Eye (tissue), 1 donor: ENCODE results near the gene PPP1R3F.
"Not testable (repeated sequence)": the region's sequence is repeated elsewhere in the genome, so short reads cannot be mapped to it uniquely, and the experiment has no call there.

Source experiments
- DNase-seq: peaks from one replicate; pipeline ENCODE4 v3.0.0-alpha.2; 2015

The PPP1R3F gene

GRCh38 chrX:49322266-49322665 is 52.7 kb downstream of the PPP1R3F start:
- DNase-seq = not testable (repeated sequence)

GRCh38 chrX:49323735-49324134 is 54.1 kb downstream of the PPP1R3F start:
- not testable (repeated sequence) for DNase-seq

DNA sequence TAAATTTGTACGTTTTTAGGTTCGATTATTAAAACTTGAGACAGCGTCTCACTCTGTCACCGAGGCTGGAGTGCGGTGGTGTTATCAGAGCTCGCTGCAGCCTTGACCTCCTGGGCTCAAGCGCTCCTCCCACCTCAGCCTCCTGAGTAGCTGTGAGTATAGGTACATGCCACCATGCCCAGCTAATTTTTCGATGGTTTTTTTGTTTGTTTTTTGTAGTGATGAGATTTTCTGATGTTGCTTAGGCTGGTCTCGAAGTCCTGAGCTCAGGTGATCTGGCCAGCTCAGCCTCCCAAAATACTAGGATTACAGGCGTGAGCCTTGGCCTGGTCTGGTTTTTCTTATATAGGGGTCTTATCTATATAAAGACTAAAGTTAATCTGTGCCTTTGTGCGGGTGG is 60.8 kb downstream of the PPP1R3F start:
- not testable (repeated sequence) for DNase-seq

GRCh38 chrX:49331282-49331681 is 61.7 kb downstream of the PPP1R3F start, which contains the start of gene GAGE13:
GAGE13 (plus strand) TSS chrX:49331582; CDS start chrX:49332738, 1,156 bp downstream.
- not testable (repeated sequence) for DNase-seq

GRCh38 chrX:49331841-49332240 is 62.2 kb downstream of the PPP1R3F start:
- DNase-seq = not testable (repeated sequence)
